ENCODE data around the gene FKBP6.
"Not testable (repeated sequence)": the region's sequence is repeated elsewhere in the genome, so short reads cannot be mapped to it uniquely, and the experiment has no call there.

DNA sequence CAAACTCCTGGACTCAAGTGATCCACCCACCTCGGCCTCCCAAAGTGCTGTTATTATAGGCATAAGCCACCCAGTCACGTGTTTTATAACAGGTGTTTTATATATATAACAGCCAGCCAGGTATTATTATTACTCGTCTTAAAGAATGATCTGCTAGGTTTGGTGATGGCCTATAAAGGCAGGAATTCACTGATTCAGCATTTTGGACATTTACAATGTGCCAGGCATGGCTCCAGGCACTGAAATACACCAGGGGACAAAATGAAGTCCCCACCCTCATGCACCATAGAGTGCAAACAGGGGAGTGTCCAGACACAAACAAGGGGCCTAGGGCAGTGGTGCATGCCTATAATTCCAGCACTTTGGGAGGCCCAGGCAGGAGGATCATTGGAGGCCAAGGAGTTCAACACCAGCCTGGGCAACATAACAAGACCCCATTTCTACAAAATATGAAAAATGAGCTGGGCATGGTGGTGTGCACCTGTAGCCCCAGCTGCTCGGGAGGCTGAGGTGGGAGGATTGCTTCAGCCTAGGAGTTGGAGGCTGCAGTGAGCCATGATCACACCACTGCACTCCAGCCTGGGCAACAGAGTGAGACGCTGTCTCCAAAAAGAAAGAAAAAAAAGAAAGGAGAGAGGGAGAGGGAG is 4.4 kb upstream of the FKBP6 start:
- TF ChIP-seq POLR2A (IDR thresholded peaks at IDR 0.05), result not testable (repeated sequence)
- TF ChIP-seq, protein P1, sequence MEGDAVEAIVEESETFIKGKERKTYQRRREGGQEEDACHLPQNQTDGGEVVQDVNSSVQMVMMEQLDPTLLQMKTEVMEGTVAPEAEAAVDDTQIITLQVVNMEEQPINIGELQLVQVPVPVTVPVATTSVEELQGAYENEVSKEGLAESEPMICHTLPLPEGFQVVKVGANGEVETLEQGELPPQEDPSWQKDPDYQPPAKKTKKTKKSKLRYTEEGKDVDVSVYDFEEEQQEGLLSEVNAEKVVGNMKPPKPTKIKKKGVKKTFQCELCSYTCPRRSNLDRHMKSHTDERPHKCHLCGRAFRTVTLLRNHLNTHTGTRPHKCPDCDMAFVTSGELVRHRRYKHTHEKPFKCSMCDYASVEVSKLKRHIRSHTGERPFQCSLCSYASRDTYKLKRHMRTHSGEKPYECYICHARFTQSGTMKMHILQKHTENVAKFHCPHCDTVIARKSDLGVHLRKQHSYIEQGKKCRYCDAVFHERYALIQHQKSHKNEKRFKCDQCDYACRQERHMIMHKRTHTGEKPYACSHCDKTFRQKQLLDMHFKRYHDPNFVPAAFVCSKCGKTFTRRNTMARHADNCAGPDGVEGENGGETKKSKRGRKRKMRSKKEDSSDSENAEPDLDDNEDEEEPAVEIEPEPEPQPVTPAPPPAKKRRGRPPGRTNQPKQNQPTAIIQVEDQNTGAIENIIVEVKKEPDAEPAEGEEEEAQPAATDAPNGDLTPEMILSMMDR (IDR thresholded peaks at IDR 0.05), result not testable (repeated sequence)
